ENCODE measurements around the gene CDKL1.
"Not testable (repeated sequence)": the region's sequence is repeated elsewhere in the genome, so short reads cannot be mapped to it uniquely, and the experiment has no call there.

CDKL1 gene

GRCh38 chr14:50387548-50387947 lies 9.1 kb downstream of the CDKL1 start:
- DNase-seq, result no peak

DNA sequence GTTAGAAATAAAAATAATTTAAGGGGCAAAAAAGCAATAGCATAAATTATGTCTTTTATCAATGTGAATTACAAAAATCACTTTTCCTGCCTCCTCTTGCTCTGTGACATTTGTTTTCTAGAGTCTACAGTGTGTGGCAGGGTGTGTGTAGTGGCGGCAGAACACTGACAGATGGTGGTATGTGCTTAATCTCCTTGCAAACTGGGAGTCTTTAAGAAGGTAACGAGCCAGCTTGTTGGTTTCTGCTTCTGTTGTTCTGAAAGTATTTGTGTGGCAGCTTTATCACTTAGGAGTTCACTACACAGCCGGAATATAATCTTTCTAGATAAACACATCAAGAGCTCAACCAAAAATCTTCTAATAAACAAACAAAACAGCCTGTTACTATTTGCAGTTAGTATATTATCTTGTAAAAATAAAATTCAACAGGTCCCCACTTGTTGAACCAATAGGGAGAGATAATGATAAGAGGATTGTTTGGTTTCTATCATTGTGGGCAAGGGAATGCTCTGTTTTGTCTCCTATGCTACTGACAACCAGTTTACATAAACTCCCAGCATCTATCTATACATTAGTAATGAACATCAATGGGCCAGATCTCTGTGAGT lies 13.0 kb downstream of the CDKL1 start:
- no peak for DNase-seq

DNA sequence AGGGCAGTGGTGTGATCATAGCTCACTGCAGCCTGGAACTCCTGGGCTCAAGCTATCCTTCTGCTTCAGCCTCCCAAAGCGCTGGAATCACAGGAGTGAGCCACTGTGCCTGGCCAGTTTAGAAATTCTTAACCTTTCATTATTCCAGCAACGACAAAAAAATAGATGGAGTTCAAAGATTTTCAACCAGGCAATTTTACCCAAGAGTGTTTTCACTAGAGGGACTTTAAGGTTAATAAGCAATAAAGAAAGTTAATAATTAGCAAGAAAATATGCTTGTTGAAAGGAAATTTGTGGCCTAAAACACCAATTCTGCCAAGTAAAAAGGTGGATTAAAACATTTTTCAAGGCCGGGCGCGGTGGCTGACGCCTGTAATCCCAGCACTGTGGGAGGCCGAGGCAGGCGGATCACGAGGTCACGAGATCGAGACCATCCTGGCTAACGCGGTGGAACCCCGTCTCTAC lies 14.8 kb downstream of the CDKL1 start:
- DNase-seq, result no peak

GRCh38 chr14:50381008-50381407 lies 15.7 kb downstream of the CDKL1 start:
- no peak for DNase-seq

- DNase-seq, result no peak
These were observed 16.2 kb downstream of the CDKL1 start for GRCh38 chr14:50380455-50380854.

DNA sequence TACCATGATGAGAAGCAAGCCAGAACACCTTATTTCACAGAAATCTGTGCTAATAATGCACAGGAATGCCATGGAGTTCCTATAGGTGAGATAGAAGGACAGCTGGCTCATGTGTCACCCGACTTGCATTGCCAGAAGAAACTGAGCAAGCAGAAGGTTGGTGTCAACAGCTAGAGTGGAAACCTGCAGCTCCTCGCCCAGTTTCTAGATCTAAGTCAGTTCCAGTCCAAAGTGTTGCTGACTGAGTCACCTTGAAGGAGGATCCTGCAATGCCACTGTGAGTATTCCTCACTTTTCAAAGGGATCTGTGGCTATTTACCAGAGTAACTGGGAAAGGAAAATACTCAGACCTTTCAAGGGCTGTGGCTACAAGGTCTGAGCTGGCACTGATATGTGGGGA lies 17.1 kb downstream of the CDKL1 start:
- DNase-seq, result no peak

DNA sequence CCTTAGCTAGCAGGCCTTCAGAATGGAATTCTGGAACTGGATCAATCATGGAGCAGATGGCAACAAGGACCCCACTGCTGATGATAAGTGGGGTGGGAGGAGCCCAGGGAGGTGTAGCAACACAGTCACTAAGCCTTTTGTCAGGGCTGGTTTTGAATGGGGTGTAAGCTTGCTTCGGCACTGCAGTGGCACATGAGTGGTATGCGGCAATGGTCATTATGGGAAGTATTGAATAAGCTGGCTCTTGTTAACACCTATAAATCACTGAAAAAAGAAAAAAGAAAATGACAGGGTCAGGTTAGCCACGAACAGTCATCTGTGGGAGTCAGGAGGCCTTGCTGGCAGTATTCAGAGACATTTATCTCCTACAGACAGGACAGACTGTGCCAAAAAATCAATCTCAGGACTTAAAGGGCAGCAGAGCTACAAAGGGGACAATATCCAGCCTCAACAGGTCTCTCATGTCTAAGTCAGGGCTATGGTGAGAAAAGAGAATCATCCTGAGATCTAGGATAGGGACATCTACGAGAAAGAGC lies 19.1 kb downstream of the CDKL1 start:
- no peak for DNase-seq

DNA sequence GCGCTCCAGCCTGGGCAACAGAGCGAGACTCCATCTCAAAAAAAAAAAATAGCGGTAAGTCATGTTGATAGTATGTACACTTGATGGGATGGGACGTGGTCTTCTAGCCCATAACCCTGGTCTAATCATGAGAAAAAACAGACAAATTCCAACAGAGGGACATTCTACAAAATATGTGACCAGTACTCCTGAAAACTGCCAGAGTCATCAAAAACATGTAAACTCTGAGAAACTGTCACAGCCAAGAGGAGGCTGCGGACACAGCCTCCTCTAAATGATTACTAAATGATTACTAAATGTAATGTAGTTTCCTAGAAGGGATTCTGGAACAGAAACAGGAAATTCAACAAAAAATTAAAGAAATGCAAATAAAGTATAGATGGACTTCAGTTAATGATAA lies 20.9 kb downstream of the CDKL1 start:
- no peak for DNase-seq

GRCh38 chr14:50373959-50374358 lies 22.7 kb downstream of the CDKL1 start:
- DNase-seq, result no peak

GRCh38 chr14:50371546-50371945 lies 25.1 kb downstream of the CDKL1 start:
- no peak for DNase-seq

DNA sequence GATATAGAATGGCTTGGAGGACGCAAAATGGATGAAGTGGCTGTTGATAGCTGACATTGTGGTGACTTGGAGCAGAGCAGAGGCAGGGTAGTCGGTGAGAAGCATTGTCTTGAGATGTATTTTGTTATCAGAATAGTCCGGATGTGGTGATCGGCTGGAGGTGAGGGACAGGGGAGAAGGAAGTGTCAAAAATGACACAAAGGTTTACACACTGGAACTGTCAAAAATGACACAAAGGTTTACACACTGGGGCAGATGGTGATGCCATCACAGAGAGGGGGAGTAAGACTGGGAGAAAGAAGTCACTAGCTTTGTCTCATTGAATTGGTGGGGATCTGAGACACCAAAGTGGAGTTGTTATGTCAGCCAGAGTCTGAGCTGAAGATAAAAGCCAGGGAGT lies 30.1 kb downstream of the CDKL1 start:
- no peak for DNase-seq

DNA sequence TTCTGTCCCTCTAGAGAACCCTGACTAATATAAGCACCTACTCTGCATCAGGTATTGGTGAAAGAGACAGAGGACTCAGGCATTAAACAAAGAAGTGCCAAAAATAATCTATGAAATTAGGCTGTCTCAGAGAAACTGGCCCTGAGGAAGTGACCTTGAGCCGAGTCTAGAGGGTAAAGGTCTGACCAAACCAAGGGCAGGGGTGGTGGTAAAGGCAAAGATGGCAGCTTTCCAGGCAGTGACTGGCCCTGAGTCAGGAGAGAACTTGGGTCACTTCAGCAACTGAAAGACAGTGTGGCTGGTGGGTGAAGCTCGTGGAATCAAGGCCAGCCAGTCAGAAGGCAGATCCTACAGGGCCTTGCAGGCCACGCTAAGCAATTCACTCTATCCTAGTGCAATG lies 30.6 kb downstream of the CDKL1 start:
- no peak for DNase-seq

- not testable (repeated sequence) for DNase-seq
These were observed 31.1 kb downstream of the CDKL1 start for GRCh38 chr14:50365572-50365971.

- no peak for DNase-seq
These were observed 31.9 kb downstream of the CDKL1 start for GRCh38 chr14:50364792-50365191.

- peak; percentile 95 for DNase-seq
These were observed 33.0 kb downstream of the CDKL1 start for GRCh38 chr14:50363714-50364111.

- peak; percentile 55 for DNase-seq
These were observed 33.6 kb downstream of the CDKL1 start for GRCh38 chr14:50362764-50363713.

DNA sequence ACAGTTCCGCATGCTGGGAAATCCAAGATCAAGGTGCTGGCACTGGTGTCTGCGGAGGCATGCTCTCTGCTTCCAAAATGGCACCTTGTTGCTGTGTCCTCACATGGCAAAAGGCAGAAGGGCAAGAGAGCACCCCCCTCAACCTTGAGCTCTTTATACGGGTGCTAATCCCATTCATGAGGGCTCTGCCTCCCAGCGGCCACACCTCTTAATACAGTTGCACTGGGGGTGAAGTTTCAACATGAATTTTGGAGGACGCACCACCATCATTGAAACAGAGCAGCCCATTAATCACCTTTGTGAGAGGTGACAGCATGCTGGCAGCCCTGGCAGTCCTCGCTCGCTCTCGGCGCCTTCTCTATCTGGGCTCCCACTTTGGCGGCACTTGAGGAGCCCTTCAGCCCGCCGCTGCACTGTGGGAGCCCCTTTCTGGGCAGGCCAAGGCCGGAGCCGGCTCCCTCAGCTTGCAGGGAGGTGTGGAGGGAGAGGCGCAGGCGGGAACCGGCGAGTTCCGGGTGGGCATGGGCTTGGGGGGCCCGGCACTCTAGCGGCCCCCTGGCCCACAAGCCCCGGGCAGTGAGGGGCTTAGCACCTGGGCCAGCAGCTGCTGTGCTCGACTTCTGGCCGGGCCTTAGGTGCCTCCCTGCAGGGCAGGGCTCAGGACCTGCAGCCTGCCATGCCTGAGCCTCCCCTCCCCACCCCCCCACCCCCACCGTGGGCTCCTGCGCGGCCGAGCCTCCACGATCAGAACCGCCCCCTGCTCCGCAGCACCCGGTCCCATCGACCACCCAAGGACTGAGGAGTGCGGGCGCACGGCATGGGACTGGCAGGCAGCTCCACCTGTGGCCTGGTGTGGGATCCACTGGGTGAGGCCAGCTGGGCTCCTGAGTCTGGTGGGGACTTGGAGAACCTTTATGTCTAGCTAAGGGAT lies 34.9 kb downstream of the CDKL1 start:
- DNase-seq, result not testable (repeated sequence)

DNA sequence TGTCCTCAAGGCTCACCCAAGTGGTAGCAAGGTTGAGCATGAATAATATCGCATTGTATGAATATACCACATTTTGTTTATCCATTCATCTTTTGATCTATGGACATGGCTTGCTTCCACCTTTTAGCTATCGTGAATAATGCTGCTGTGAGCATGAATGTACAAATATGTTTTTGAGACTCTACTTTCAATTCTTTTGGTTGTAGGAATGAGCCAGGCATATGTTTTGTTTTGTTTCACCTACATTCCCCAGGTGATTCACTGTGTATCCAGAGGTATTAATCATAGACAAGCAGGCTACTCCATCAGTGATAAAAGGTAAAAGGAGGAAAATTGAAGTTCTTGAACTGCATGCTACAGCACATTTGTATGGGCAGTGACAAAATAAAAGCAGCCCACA lies 35.8 kb downstream of the CDKL1 start:
- DNase-seq, result no peak

GRCh38 chr14:50360093-50360492 lies 36.6 kb downstream of the CDKL1 start:
- no peak for DNase-seq

DNA sequence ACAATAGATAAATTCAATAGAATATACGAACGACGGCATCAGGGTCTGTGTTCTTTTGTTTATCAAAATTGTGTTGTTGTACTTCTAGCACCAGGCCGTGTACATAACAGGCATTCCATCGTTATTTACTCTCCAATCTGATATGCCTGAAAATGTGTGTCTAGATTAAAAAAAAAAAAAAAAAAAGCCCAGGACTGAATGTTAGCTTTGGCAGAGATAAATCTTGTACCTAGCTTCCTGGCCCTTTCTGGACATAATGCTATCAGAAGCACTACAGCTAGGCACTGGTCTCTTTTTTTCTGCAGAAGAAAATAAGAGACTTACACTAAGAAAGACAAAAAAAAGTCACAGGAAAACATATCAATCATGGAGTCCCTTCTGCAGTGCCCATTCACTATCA lies 37.0 kb downstream of the CDKL1 start:
- DNase-seq, result no peak

- DNase-seq, result no peak
These were observed 38.8 kb downstream of the CDKL1 start for GRCh38 chr14:50357753-50358395.

DNA sequence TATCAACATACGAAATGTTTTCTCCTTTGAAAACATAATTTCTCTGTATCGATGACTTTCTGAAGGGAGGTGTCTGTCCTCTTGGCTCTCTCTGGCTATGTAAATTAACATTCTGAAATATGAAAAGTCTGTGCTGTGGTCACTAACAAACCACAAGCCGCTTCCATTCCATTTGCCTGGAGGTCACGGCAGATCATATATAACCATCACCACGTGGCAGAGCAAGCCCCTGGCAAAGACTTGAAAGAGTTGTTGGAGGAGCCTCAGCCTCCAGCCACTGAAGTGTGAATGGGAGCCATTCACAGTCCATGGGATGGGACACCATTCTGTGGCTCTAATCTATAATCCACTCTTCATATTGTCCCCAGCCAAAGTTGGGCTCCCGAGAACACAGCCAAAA lies 39.6 kb downstream of the CDKL1 start:
- DNase-seq, result peak; percentile 24

All from MV-4-11 (cell line).